GM19467 (cell line): ENCODE measurements around the gene CREB5.
"Not testable (repeated sequence)": the region's sequence is repeated elsewhere in the genome, so short reads cannot be mapped to it uniquely, and the experiment has no call there.

ENCODE experiments used
- ATAC-seq: cut with Tn5 transposase; IDR thresholded peaks from one replicate; pipeline ENCODE4 v1.9.1; 2021; ENCODE audit warnings: mild to moderate bottlenecking, moderate library complexity; ENCODE audit not compliant: unreplicated experiment

Gene CREB5

DNA sequence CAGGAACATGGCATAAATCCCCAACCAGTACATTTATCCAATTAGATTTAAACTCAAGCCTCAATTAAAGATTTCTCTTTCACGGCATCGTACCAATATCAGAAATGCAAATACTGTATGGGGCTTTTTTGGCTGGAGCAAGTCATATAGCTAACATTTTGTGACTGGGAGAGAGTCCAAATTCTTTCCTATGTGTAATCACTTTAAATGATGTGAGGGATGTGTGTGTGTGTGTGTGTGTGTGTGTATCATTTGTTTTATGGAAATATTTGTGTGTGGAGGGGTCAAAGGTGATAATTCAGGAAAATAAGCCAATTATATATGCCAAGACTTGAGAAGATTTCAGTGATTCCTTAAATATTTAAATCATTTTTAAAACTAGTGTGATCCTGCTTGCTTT, 349.2 kb downstream of the CREB5 start:
- no peak for ATAC-seq

DNA sequence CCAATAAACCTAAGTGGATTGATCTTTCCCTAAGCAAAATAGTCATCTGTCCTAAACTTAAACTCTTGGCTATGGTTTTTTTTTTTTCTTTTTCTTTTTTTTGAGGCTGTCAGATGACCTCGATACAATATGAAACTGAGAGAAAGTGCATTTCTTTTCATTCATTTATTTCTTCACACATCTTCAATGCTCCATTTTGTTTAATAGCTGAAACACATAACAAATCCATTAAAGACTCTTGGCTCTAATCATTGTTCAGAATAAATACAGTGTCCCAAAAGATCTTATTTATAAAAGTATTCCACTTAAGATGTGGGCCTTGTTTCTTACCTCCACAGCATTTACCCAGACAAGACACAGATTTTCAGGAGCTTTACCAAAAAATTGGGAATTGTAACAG, 350.3 kb downstream of the CREB5 start:
- ATAC-seq = no peak

DNA sequence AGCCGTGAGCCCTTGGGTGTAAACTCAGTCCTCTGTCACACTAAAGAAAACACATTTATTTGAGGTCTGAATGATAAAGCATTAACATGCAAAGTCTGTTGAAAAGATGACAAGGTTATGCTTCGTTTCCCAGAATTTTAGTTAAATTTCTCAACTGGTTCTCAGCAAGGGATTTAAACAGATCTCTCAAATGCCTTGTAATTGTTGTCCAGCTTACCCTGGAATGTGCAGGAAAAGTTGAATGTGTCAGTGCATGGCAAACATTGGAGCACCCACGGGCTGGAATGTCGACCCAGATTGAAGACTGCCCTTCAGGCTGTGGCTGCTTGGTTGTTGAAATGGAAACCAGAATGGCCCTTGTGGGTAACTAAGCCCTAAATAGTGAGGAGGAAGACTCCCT, 354.0 kb downstream of the CREB5 start:
- ATAC-seq = no peak

GRCh38 chr7:28767356-28767755, 355.0 kb downstream of the CREB5 start:
- no peak for ATAC-seq

GRCh38 chr7:28768577-28769147, 356.3 kb downstream of the CREB5 start:
- ATAC-seq = no peak

- ATAC-seq = no peak
Measured at GRCh38 chr7:28771906-28772622, 359.7 kb downstream of the CREB5 start.

- no peak for ATAC-seq
Measured at GRCh38 chr7:28773423-28774145, 361.3 kb downstream of the CREB5 start.

GRCh38 chr7:28774261-28774988, 362.1 kb downstream of the CREB5 start:
- ATAC-seq = no peak

DNA sequence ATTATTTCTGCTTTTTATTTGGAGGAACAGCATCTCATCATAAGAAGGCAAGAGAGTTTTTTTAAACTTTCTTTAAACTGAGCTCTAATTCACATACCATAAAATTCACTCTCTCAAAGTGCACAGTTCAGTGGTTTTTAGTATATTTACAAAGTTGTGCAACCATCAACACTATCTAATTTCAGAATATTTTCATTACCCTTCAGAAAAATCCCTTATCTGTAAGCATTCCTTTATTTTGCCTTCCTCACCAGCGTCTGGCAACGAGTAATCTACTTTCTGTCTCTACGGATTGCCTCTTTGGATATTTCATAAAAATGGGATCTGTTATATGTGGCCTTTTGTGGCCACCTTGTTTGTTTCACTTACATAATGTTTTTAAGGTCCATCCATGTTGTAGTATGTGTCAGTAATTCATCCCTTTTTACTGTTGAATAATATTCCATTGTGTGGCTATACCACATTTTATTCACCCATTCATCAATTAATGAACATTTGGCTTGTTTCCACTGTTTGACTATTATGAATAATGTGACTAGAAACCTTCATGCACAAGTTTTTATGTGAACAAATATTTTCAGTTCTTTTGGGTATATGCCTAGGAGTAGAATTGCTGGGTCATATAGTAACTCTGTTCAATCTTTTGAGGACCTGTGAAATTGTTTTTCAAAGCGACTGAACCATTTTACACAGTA, 364.3 kb downstream of the CREB5 start:
- no peak for ATAC-seq

GRCh38 chr7:28778786-28779185, 366.5 kb downstream of the CREB5 start:
- no peak for ATAC-seq

- ATAC-seq = no peak
Measured at GRCh38 chr7:28779954-28780353, 367.6 kb downstream of the CREB5 start.

- no peak for ATAC-seq
Measured at GRCh38 chr7:28782362-28782761, 370.0 kb downstream of the CREB5 start.

- no peak for ATAC-seq
Measured at GRCh38 chr7:28784171-28784902, 372.0 kb downstream of the CREB5 start.

GRCh38 chr7:28785041-28785995, 373.0 kb downstream of the CREB5 start:
- ATAC-seq = no peak

DNA sequence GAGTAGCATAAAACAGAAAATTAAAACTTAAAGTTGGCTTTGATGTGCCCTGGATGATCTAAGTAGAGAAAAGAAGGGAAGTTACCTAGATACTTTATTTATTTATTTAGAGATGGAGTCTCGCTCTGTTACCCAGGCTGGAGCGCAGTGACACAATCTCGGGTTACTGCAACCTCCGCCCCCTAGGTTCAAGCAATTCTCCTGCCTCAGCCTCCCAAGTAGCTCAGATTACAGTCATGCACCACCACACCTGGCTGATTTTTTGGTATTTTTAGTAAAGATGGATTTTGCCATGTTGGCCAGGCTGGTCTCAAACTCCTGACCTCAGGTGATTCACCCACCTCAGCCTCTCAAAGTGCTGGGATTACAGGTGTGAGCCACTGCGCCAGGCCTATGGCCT, 373.8 kb downstream of the CREB5 start:
- ATAC-seq = not testable (repeated sequence)

GRCh38 chr7:28787106-28787505, 374.8 kb downstream of the CREB5 start:
- no peak for ATAC-seq

DNA sequence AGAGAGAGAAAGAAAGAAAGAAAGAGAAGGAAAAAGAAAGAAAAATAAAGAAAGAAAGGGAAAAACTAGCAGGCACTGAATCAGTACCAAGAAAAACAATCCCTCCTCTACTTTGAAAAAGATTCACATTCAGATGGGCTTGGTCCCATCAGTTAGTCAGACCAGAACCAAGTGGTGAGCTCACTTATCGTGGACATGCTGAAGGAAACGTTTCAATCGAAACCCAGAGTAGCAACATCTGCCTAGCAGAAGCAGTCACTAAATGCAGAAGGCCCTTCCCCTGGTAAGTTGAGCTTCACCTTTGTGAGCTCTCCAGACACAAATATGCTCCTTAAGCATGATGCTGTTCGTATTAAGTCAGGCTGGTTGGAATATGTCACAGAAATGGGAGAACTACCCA, 378.1 kb downstream of the CREB5 start:
- ATAC-seq = no peak

DNA sequence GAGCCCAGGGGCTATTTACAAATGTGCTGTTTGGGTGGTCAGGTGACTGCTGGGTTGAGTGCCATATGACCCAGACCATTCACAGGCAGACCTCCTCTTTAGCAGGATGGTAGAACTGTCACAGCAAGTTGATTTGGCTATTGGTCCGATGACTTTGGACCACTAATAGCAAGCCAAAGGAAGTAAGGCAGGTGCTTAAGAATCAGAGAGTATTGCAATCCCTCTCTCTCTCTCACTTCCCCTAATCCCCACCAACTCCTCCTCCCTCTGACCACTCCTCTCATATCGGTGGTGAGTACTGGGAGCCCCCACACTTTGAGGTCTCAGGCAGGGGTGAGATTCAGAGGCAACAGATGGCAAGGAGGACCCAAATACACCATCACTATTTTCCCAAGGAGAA, 380.5 kb downstream of the CREB5 start:
- no peak for ATAC-seq
